Esophagus squamous epithelium (tissue), 4 donors: ENCODE results near the gene ADGRG1.

Source experiments
- POLR2A ChIP-seq, 4 donors: fragments of 450-650 bp; IDR thresholded peaks; one replicate each; pipeline ENCODE4 v1.6.1; 2017; ENCODE audit warnings: antibody characterized with exemption in 4 of 4, mild to moderate bottlenecking in 4 of 4, moderate library complexity in 3 of 4
- TF ChIP-seq, protein P1 (sequence below), 6 experiments: fragments of 450-650 bp in 4 of 6; fragments of 200-600 bp in 2 of 6; sonication (generic) in 2 of 6; IDR thresholded peaks; one replicate each; pipeline ENCODE4 v1.5.1; 2016 to 2019; ENCODE audit warnings: antibody characterized with exemption in 6 of 6, mild to moderate bottlenecking in 4 of 6, moderate library complexity in 4 of 6

GRCh38 chr16:57624044-57624688 lies 4.3 kb upstream of the ADGRG1 start:
- TF ChIP-seq, protein P1, sequence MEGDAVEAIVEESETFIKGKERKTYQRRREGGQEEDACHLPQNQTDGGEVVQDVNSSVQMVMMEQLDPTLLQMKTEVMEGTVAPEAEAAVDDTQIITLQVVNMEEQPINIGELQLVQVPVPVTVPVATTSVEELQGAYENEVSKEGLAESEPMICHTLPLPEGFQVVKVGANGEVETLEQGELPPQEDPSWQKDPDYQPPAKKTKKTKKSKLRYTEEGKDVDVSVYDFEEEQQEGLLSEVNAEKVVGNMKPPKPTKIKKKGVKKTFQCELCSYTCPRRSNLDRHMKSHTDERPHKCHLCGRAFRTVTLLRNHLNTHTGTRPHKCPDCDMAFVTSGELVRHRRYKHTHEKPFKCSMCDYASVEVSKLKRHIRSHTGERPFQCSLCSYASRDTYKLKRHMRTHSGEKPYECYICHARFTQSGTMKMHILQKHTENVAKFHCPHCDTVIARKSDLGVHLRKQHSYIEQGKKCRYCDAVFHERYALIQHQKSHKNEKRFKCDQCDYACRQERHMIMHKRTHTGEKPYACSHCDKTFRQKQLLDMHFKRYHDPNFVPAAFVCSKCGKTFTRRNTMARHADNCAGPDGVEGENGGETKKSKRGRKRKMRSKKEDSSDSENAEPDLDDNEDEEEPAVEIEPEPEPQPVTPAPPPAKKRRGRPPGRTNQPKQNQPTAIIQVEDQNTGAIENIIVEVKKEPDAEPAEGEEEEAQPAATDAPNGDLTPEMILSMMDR (IDR thresholded peaks at IDR 0.05), result no peak
- TF ChIP-seq POLR2A (IDR thresholded peaks at IDR 0.05), result no peak
